Mucosa of descending colon (tissue), 3 donors: ENCODE data around the gene ERC2. TPM values are rescaled to one million over a fixed set of nuclear protein-coding genes. Genes with fewer than 3 reads are reported as not detected.

Experiments used
- microRNA-seq: library from miRNA; unstranded; fragments of <30 nt; microRNA quantifications from one replicate; pipeline ENCODE4, GENCODE V29; 2019
- total RNA-seq, 3 donors: library from RNA; stranded (reverse); fragmentation: NEBNext Ultra II Directional in 2 of 3; extraction: Animal tissue kit (Norgen Biotek cat#: 25700) in 2 of 3; gene quantifications; one replicate each; pipeline versions ENCODE4 v1.2.1 to v1.2.4, GENCODE V29; 2021 to 2023
- donor health status: DM: no; HTN: no; CAD: no; lungs with moderate emphysema.
- donor health status: DM: no; HTN: no; CAD: no.
- donor health status: DM: no; HTN: yes; CAD: no.

The ERC2 gene
- total RNA-seq, 3 donors from 2014 or later, result 0.06 to 1.8 (median 0.43) TPM

Small RNA genes within 50 kb of the gene (microRNA-seq; reads per million reads assigned to microRNA genes)
- not detected for gene MIR3938

Other genes starting within 250 kb of the ERC2 start
- 10 to 100 TPM; 17.5 to 35.2 (median 25.5) TPM for gene CCDC66, start 88.7 kb upstream of the ERC2 start, total RNA-seq
- 10 to 100 TPM; 33.6 to 62.0 (median 43.0) TPM for gene TASOR, start 214.8 kb upstream of the ERC2 start, total RNA-seq